GM21526 (cell line): ENCODE data around the gene C1orf174.

Experiments used
- ATAC-seq: cut with Tn5 transposase; IDR thresholded peaks from one replicate; pipeline ENCODE4 v1.9.1; 2021; ENCODE audit warnings: moderate library complexity; ENCODE audit not compliant: unreplicated experiment, low FRiP score

C1orf174 gene

DNA sequence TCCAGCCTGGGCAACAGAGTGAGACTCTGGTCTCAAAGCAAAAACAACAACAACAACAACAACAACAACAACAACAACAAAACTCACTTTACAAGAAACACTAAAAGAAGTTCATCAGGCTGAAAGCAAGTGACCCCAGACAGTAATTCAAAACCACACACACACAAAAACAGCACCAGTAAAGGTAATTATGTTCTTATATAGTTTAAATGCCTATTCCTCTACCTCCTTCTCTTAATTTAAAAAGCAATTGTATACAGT is 1.7 kb downstream of the C1orf174 start:
- no peak for ATAC-seq

GRCh38 chr1:3896396-3897000 is 3.6 kb downstream of the C1orf174 start:
- no peak for ATAC-seq

DNA sequence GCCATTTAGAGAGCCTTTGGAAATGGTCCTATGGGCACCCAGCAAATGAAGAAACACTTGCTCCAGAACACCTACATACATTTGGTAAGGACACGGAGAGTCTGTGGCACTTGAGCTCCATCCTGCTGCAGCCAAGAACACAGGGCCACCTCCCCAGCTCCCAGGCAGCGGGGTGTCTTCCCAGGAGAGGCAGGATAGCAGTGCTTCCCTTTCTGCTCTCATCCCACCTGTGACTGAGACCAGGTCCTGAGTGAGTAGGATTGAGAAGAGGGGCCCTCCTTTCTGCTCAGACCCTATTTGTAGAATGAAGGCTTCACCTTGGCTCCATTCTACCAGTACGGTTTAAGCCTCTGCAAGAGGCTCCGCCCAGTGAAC is 4.1 kb downstream of the C1orf174 start:
- ATAC-seq = no peak

DNA sequence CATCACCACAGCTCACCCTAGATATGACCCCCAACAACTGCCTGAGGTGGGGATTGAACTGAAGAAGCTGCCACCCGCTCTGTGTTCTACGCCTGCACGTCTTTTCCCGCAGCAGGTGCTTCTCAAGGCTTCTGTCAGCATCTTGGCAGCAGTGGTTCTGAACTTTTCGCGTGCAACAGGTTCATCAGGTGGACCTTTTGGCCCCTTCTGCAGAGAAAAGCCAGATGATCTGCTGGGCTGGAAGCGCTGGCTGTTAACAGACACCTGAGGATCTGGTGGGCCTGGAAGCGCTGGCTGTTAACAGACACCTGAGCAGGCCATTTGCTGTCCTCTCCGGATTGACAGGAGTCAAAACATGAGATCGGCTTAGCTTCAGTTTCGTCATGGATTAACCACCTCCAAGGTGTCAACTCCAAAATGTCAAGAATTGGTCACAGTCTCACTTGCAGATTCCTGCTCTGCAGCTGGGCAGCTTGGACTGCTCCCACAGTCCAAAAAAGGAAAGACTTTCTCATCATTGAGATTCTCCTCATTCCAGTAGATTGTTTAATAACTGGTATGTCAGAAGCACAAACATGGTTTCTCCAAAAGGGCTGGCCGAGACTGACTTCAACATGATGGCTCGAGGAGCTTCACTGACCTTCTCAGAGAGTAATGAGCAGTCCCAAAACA is 4.7 kb downstream of the C1orf174 start:
- ATAC-seq = no peak

DNA sequence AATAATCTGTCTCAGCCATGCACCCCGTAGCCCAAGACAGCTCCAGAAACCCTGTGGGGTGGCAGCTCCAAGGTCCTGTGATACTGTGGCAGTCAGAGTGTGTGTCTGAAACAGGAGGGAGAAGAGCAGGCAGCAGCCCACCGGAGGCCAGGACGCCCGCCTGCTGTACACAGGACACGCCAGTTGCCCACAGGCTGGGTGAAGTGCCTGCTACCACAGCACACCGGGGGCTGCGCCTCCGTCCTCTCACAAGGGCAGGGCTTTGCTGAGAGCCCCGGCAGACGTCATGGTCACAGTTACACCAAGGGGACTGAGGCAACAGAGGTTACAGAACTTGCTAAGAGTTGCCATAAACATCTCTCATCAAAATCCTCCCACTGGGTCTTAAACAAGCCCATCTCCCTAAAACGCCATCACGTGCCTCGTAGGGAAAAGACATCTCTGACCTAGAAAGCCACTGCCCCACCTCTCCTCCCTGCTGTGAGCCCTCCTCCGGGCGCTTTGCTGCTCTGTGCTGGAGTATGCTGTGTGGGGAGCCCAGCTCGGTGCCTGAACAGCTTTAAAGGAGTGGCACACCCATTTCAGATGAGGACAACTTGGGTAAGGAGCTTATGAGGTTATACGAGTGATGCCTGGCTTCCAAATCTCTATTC is 5.3 kb downstream of the C1orf174 start:
- ATAC-seq = no peak

- no peak for ATAC-seq
Measured at GRCh38 chr1:3893190-3893589, 6.9 kb downstream of the C1orf174 start.

- no peak for ATAC-seq
Measured at GRCh38 chr1:3892748-3893147, 7.3 kb downstream of the C1orf174 start.

DNA sequence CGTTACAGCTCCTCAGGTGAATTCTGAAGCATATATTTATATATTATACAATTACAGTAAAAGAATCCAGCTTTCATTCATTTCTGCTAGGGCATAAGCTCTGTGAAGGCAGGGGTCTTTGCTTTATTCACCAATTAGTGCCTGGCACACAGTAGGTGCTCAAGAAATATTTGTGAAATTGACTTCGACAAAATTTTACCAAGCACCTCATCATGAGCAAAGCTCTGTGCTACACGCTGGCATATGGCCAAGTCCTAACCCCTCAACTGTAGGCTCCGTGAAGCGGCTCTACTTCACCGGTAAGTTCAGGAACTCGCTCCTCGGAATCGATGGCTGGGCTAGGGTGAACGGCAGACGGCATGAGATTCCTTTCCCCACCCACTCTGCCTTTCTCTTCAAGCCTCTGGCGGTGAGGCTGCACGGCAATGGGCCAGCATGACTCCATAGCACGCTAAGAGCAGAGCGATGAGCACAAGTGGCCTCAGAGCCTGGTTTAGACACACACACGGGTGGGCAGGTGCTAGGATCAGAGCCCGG is 8.7 kb downstream of the C1orf174 start:
- no peak for ATAC-seq

GRCh38 chr1:3890389-3891328 is 9.4 kb downstream of the C1orf174 start:
- ATAC-seq = no peak

- no peak for ATAC-seq
Measured at GRCh38 chr1:3889936-3890335, 10.1 kb downstream of the C1orf174 start.

DNA sequence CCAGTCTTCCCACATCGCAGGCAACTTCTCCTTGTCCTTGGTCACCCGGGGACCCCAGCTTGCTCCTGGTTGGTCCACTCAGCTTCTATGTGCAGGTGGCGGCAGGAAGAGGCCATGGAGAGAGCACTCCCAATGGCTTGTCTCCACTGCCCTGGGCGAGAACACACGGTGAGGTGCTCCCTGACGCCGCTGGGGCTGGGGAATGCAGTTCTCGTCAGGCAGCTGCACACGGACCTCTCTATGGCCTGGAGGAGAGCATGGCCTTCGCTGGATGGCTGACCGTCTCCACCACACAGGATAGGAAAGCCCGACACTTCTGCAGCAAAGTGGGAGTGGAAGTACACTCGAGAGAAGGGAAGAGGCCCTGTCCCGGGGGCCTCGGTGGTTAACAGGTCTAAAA is 11.8 kb downstream of the C1orf174 start:
- no peak for ATAC-seq

DNA sequence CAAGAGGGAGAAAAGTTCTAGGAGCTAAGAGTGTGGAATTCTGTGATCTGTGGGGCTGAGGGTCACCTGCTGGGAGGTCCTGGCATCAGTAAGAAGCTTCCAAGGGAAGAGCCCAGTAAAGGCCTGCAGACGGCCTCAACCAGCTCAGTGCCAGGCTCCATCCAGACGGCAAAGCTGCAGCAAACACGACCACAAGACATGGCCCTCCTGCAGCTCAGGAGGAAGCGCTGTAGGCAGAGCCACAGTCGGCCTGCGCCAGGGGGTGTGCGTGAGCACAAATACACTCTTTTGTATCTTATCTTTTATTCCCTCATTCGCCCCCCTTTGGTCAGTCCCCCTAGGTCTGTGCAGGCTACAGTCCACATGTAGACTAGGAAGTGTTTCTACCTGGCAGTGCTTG is 13.4 kb downstream of the C1orf174 start:
- ATAC-seq = no peak

DNA sequence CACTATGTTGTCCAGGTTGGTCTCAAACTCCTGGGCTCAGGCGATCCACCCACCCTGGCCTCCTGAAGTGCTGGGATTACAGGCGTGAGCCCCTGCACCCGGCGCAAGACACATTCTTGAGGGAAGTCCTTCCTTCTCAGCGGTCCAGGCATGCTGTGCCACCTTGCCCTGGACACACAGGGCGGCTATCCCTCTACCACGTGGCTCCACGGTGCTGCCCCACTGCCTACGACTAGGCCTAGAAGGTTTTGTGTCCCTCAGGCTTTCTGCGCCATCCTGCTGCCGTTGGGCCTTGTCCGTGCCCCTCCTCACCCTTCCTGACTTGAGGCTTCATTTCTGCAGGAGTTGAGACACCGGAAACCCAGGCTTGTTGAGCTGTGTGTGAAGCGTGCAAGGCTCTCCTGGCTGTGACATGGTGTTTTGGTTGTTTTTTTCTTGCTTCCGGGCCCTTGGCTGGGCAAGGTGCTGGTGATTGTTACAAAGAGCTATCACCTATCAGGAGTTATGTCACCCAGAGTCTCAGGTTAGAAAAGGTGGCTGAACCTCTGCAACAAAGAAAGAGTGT is 13.9 kb downstream of the C1orf174 start:
- no peak for ATAC-seq

GRCh38 chr1:3885611-3886010 is 14.5 kb downstream of the C1orf174 start:
- no peak for ATAC-seq

DNA sequence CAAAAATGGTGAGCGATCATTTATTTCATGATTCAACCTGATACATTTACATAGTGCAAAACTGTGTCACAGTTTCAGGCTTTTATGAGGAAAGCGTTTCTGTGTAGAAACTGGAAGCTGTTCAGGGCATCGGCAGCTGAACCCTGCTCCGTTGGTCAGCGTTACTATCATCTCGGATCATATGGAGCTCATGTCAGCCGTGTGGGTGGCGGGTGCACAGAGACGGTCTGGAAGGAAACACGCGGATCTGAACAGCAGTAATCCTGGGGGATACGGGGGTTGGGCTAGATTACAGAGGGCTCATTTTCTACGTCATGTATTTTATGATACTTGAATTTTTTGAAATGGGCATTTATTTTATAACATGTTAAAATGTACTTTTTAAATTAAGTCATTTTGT is 15.1 kb downstream of the C1orf174 start:
- no peak for ATAC-seq

DNA sequence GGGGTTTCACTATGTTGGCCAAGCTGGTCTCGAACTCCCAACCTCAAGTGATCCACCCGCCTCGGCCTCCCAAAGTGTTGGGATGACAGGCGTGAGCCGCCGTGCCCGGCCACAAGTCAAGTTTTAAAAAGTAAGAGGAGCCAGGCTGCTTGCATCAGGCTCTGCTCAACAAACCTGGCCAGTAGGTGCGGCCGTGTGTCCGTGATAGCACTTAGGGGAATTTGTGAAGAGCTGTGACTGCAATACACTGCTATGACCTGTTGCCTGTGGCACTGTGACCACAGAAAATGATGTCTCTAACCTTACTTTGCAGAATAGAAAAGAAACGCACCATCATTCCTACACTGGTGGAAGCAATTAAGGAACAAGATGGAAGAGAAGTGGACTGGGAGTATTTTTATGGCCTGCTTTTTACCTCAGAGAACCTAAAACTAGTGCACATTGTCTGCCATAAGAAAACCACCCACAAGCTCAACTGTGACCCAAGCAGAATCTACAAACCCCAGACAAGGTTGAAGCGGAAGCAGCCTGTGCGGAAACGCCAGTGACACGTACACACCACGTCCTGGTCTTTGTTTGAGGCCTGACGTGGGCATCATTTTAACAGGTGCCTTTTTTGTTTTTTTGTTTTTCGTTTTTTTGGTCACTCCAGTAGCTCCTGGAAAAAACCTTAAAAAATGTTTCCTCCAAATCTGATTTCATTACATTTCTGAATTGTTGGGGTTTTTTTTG is 16.7 kb downstream of the C1orf174 start:
- ATAC-seq = no peak

GRCh38 chr1:3881193-3881480 is 18.9 kb downstream of the C1orf174 start:
- ATAC-seq = no peak

GRCh38 chr1:3880429-3881192 is 19.5 kb downstream of the C1orf174 start:
- ATAC-seq = no peak

- no peak for ATAC-seq
Measured at GRCh38 chr1:3879787-3880428, 20.2 kb downstream of the C1orf174 start.
